GM13977 (cell line): ENCODE measurements around the gene CLEC16A.

Experiments
- DNase-seq: peaks from one replicate; pipeline ENCODE4 v3.0.0; 2012; ENCODE audit warnings: low spot score
- CTCF ChIP-seq: IDR thresholded peaks from 2 replicates; pipeline ENCODE4 v1.5.1; 2012; ENCODE audit warnings: mild to moderate bottlenecking, control low read depth; ENCODE audit not compliant: insufficient read depth; ENCODE audit errors: extremely low read depth, missing control alignments
- in situ Hi-C: fragments of 300-500 bp; cut with MboI; formaldehyde crosslinking; loops from one replicate; pipeline ENCODE4 v1.12.0; 2022; ENCODE audit warnings: low sequenced_read_pairs, low pct_unique_long_range_greater_than_20kb, mixed read lengths, inconsistent platforms; ENCODE audit not compliant: unreplicated experiment

The CLEC16A gene

GRCh38 chr16:11112723-11113348 is 168.5 kb downstream of the CLEC16A start:
- in situ Hi-C loops, result no loop called here
- no peak for TF ChIP-seq CTCF
- DNase-seq, result no peak

- DNase-seq, result no peak
- in situ Hi-C loops, result no loop called here
- no peak for TF ChIP-seq CTCF
Measured at GRCh38 chr16:11114366-11115164, 170.2 kb downstream of the CLEC16A start.

GRCh38 chr16:11117576-11118211 is 173.3 kb downstream of the CLEC16A start:
- DNase-seq, result peak; percentile 58
- in situ Hi-C loops, result no loop called here
- TF ChIP-seq CTCF, result no peak

- in situ Hi-C loops, result no loop called here
- DNase-seq, result no peak
- TF ChIP-seq CTCF, result no peak
Measured at GRCh38 chr16:11118479-11118878, 174.1 kb downstream of the CLEC16A start.

- in situ Hi-C loops, result no loop called here
- TF ChIP-seq CTCF, result no peak
- no peak for DNase-seq
Measured at GRCh38 chr16:11121083-11121608, 176.8 kb downstream of the CLEC16A start.

GRCh38 chr16:11121914-11122692 is 177.7 kb downstream of the CLEC16A start:
- no peak for TF ChIP-seq CTCF
- in situ Hi-C loops, result no loop called here
- no peak for DNase-seq
